Sigmoid colon (tissue), 4 donors: ENCODE data around the gene ZFYVE26.

Source experiments
- CTCF ChIP-seq, 4 experiments: fragments of 450-650 bp in 3 of 4; fragments of 200-600 bp in 1 of 4; IDR thresholded peaks; one replicate each; pipeline ENCODE4 v1.5.1; 2016 to 2019; ENCODE audit warnings: antibody characterized with exemption in 4 of 4, mild to moderate bottlenecking in 3 of 4, moderate library complexity in 2 of 4
- EP300 ChIP-seq, 4 donors: sonication (generic); formaldehyde crosslinking; IDR thresholded peaks; one replicate each; pipeline ENCODE4 v1.6.1; 2017; ENCODE audit warnings: antibody characterized with exemption in 4 of 4
- POLR2A ChIP-seq, 2 donors: fragments of 450-650 bp; IDR thresholded peaks; one replicate each; pipeline ENCODE4 v1.6.1; 2016; ENCODE audit warnings: antibody characterized with exemption in 2 of 2, mild to moderate bottlenecking in 2 of 2, moderate library complexity in 2 of 2
- POLR2AphosphoS5 ChIP-seq, 4 donors: sonication (generic); formaldehyde crosslinking; IDR thresholded peaks; one replicate each; pipeline ENCODE4 v1.6.1; 2017; ENCODE audit warnings: antibody characterized with exemption in 4 of 4

- TF ChIP-seq CTCF (IDR thresholded peaks at IDR 0.05), result no peak
- no peak for TF ChIP-seq POLR2A (IDR thresholded peaks at IDR 0.05)
- TF ChIP-seq EP300 (IDR thresholded peaks at IDR 0.05), result no peak
- no peak for TF ChIP-seq POLR2AphosphoS5 (IDR thresholded peaks at IDR 0.05)
Measured at GRCh38 chr14:67710209-67710608, 106.2 kb downstream of the ZFYVE26 start.
